Dermis microvascular lymphatic vessel endothelial cell (primary cell): ENCODE data around the gene MAP2K4. TPM values are rescaled to one million over a fixed set of nuclear protein-coding genes. Genes with fewer than 3 reads are reported as not detected.

Experiments
- DNase-seq, 2 donors: peaks; one replicate each; pipeline versions ENCODE4 v3.0.0 to v3.0.0-alpha.2; 2010; ENCODE audit warnings: low read depth in 2 of 2
- total RNA-seq: library from RNA; depleted of rRNA; stranded (reverse); fragments of >200 nt; gene quantifications from 2 replicates; pipeline ENCODE4 v1.2.1, GENCODE V29; 2014

The MAP2K4 gene
- total RNA-seq, 1 donor from 2014 or later, result 21.4 TPM

DNA sequence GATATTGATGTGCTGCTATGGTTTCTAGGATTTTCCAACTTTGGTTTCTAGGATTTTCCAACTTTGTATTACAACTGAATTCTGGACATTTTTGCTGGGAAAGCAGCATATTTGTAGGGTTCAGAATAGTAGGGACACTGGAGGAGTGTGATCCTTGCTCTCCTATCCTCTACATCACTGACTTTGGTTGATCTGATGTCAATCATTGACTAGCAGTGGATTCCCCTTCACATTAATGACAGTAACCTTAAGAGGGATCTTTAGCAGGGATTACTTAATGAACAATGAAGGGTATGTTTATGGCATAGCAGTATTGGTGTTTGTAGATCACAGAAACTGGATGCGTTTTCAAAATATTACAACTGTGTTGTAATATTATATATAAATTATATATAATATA, 67.4 kb downstream of the MAP2K4 start:
- no peak for DNase-seq

DNA sequence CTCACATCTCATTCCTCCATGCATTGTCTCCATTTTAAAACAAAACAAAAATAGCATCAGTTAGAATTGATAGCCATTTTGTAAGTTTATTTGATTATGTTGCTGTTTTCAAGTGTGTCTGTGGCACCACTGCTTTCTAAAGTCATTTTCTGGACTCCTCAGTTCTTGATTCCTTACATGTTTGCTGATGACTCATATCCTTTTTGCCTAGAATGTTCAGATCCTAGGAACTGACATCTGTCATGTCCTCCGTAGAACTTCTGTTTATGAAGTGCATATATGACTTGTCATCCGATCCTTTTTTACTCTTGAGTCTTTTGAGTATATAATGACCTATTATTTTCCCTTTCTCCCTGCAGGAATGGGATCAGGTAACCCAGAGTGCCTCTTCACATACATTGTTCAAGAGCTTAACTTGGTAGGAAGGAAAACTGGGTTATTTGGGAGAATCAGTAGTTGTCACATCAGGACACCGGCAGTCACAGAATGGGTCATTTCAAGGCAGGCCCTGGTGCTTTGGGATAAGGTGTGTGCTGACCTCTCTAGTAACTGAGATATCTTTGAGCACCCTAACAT, 69.2 kb downstream of the MAP2K4 start:
- peak in 1 of 2 donors; percentile 83 for DNase-seq

DNA sequence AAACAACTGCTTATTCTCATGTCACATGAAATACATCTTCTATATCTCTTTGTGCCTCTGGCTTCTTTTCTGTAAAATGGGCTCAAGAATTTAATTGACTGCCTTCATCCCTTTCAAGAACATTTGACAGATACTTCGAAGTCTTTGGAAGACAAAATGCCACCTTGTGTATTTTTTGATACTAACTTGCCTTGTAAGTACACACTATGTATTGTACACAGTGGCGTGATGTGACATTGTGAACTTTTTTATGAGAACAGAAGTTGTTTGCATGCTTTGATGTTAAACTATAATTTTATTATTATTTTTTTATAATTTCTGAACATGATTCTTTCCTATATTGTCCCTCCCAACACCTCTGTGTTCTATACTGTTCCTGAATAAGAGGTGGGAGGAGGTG, 73.7 kb downstream of the MAP2K4 start:
- DNase-seq, result no peak

DNA sequence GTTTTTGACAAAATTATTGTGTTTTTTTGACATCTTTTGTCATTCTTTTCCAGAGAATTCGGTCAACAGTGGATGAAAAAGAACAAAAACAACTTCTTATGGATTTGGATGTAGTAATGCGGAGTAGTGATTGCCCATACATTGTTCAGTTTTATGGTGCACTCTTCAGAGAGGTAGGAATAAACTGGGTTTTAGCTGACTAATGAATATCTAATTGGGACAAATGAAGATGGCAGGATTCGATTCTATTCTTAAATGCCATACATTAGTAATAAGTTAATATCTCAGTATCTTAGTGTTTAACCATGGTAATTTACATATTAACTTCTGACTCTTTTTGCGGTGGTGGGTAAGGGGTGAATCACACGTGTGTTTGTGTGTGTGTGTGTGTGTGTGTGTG, 74.8 kb downstream of the MAP2K4 start:
- no peak for DNase-seq

DNA sequence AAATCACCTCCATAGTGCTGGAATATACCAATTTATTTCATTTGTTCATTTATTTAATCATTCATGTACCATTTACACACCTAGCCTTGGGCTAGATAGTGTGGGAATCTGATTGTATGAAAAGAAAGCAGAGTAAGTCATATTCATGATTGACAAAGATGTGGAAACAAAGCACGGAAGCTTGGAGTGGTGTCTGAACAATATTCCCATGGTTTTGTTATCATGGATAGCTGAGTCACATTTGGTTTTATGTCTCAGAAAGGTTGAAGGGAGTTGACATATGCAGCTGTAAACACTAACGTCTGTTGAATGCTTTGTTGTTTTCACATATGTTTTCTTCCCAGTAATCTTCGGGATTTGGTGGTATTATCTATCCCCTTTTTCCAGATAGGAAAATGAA, 76.6 kb downstream of the MAP2K4 start:
- DNase-seq, result peak in 1 of 2 donors; percentile 58

DNA sequence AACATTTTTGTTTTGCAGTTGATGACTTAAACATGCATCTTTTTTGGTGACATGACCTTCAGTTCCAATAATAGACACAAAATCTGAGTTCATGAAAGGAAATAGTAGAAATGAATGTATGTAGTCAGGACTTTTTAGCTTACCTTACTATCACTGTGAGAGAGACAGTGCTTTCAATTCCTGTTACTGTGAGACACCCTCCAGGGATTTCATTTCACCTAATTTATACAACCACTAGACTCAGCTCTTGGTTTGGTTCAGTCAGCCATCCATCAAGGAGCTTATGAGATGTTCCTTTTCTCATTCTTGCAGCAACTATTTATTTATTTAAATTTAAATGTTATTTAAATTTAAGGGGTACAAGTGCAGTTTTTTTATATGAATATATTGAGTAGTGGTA, 77.9 kb downstream of the MAP2K4 start:
- DNase-seq, result no peak

DNA sequence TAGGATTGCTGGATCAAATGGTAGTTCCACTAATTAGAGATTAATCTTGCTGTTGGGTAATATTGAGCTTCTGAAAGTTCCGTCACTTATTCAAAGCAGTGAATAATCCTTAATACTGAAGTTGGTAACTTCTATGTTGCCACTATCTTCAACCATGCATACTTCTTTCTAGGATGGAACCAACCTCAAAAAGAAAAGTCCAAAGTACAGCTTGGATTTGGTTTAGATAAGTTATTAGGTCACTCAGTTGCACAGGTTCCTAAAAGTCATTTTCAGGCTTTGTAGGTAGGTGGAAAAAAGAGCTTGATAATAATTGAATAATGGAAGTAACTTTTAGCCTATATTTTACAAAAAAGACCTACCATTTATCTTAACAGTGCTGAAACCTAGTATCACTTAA, 78.7 kb downstream of the MAP2K4 start:
- no peak for DNase-seq

DNA sequence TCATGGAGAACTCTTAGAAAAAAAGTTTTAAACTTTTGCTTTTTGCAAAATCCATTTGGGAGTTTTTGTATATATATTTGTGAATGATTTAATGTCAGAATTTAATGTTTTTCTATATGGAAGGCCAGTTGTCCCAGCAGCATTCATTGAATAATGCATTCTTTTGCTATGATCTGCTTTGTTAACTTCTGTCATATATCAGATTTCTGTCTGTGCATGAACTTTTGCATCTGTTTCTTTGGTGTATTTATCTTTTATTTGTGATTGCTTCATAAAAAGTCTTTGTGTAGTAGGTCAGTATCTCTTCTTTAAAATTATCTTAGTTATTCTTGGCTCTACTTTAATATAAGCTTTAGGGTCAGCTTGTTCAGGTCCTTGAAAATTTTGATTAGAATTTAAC, 84.2 kb downstream of the MAP2K4 start:
- no peak for DNase-seq

DNA sequence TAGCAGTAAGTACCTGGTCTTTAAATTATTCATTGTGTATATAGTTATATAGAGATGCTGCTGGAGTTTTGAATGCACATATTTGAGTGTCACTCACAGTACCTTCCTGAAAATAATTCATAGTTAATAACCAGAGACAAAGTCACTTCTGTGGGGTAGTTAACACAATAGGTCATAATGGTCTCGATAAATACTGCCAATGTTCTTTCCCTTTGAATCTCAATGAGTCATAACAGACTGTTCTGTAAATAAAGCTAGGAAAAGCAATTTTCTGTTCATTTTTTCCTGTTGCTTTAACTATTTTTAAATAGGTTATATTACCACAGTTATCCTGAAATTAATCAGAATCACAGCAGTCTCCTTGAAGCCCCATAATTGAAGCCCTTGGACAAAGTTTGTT, 87.2 kb downstream of the MAP2K4 start:
- peak; percentile 40 to 81 for DNase-seq

DNA sequence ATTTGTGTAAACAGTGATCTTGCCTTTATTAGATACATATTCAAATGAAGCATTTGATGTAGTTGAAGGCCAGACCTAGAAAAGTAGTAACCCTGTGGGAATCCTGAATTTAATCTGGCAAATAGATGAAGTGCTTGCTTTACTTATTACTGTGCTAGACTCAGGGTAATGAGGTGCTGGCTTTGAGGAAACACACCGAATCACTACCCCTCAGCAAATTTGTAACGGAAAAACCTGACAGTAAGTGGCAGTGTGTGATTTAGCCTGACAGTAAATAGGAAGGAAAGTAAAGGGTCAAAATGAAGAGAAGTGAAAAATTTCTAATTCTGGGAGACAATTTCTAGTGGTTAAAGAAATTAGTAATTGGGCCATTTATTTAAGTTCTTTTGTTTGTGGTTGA, 90.2 kb downstream of the MAP2K4 start:
- no peak for DNase-seq

DNA sequence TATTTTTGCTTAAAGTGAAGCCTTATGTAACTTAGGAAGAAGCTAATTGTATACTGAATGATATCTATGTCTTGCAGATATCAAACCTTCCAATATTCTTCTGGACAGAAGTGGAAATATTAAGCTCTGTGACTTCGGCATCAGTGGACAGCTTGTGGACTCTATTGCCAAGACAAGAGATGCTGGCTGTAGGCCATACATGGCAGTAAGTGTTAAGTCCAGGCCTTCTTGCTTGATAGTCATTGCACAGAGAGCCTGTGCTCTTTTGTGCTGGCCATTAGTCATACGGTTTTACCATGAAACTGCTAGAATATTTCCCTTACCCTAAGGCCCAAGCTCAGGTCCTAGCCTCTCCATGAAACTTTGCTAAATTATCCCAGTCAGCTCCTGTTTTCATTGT, 92.5 kb downstream of the MAP2K4 start:
- DNase-seq, result no peak

DNA sequence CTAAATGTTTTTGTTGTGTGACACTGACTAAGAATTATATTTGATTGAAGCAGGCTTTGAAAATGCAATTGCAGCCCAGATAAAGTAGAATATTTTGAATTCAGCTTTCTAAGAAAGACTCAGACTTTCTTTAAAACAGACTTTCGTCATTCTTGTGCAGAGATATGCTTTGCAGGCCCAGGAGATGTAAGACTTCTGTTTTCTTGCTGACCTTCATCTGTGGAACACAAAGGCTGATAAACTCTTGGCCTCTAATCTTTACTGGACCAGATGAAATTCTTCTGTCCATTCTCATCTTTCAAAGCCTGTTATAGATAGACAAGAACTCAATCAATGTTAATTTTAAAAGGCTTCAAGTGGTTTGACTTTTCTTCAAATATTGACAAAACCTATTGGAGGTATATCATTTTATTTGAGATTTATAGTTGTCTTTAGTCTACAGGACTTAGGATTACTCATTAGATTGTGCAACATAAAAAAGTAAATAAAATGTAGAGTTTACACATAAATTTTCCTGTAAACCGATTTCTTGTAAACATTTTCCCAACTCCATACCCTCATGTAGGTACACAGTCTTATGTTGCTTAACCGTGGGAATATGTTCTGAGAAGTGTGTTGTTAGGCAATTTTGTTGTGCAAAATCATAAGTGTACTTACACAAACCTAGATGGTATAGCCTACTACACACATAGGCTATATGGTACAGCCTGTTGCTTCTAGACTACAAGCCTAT, 94.2 kb downstream of the MAP2K4 start:
- DNase-seq, result no peak

DNA sequence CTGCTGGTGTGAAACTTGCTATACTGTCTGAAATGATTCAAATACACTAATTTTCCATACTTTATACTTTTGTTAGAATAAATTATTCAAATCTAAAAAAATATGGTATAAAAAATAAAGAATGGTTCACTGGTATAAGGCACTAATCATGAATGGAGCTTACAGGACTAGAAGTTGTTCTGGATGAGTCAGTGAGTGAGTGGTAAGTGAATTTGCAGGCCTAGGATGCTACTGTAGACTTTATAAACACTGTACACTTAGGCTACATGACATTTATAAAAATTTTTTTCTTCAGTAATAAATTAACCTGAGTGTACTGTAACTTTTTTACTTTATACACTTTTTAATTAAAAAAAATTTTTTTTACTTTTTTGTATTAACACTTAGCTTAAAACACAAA, 95.5 kb downstream of the MAP2K4 start:
- no peak for DNase-seq

DNA sequence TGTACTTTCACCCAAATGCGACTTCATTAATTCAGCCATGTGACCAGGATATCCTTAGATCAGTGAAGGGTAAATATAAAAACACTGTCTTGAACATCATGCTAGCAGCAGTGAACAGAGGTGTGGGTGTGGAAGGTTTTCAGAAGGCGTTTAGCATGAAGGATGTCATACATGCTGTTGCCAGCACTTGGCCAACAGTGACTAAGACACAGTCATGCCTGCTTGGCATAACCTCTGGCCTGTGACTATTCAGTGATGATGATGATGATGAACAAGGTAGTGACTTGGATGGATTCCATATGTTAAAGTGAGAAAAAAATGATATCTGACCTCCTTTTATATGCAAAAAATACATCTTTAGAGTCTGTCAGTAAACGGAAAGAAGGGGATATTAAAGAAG, 97.9 kb downstream of the MAP2K4 start:
- DNase-seq, result no peak

DNA sequence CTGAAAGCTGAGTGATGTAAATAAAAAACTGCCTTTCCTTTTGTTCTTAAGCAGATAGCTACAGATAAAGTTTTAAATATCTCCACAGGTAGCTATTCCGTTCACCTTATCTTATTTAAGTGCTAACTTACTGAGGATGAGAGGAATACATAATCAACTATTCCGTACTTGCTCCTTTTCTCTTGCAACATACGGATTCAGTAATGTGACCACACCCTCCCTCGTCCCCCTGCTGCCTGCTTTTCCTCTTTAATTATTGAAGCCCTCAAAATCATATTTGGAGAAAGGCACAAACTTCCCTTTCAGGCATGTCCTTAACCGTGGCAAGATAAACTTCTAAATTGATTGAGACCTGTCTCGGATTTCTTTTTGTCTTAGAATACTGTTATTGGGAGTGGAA, 101.4 kb downstream of the MAP2K4 start:
- DNase-seq, result no peak

DNA sequence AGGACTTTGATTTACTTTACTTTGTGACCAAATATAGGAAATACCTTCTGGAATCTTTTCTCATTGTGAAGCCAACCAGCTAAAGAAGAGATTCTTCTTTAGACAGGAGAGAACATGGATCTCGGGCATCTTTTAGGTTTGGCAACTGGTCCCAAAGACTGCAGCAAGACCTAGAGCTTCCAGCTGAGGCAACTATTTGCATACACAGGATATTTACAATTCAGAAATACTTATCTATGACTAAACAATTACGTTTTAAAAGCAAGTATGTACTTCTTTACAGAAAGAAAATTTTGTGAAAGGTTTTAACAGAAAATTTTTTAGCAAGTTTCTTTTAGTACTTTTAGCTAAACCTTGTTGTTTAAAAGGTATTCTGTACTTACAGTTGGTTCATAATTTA, 106.5 kb downstream of the MAP2K4 start:
- no peak for DNase-seq

DNA sequence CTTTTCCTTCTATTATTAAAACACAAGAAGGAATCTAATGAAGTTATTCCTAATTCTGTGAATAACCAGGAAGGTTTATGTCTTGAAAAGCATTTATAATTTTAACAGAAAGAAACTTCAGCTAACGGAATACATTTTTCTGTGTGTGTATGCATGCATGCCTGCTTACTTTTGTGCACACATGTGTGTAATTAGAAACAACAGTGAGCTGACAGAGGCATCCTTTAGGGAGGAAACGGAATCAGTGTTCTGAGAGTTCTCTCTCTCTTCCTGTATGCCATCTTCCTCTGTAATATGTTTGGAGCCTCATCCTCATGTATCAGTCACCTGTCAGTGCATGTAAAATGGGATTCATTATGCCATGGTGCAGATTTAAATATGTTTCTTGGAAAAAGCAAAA, 107.0 kb downstream of the MAP2K4 start:
- DNase-seq, result no peak

DNA sequence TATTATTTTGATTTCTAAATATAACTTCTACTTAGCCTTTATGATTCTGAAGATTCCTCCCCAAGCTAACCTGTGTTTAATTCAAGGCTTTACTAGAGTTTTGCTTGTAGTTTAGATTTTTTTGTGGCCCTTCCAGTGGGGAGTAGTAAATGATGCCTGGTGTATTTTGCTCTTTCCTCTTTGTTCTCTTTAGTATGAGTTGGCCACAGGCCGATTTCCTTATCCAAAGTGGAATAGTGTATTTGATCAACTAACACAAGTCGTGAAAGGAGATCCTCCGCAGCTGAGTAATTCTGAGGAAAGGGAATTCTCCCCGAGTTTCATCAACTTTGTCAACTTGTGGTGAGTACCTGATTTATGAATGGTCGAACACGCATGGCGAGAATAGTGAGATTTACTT, 108.3 kb downstream of the MAP2K4 start:
- no peak for DNase-seq

DNA sequence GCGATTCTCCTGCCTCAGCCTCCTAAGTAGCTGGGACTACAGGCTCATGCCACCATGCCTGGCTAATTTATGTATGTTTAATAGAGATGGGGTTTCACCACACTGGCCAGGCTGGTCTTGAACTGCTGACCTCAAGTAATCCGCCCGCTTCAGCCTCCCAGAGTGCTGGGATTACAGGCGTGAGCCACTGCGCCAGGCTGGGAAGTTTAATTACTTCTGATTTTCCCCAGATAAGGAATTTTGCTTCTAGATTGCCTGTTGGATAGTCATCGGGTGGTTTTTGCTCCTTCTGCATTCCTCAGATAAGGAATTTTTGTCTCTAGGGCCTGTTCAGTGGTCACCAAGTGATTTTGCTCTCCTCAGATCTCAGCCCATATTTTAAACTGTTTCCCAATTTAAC, 112.5 kb downstream of the MAP2K4 start:
- DNase-seq, result no peak

DNA sequence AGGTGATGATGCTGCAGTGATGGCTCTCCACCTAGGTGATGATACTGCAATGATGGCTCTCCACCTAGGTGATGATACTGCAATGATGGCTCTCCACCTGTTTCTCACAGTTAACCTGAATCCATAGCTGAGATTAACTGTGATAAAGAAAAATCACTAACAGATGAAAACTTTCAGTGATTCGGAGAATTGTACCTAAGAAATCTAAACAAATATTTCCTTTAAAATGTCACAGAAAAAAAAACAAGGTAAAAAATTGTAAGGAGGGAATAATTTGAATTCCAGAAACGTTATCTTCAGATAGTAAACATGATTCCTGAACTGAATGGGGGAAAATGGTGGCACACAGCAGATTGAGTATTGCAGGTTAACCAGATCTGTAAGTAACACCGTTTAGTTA, 113.4 kb downstream of the MAP2K4 start:
- no peak for DNase-seq

DNA sequence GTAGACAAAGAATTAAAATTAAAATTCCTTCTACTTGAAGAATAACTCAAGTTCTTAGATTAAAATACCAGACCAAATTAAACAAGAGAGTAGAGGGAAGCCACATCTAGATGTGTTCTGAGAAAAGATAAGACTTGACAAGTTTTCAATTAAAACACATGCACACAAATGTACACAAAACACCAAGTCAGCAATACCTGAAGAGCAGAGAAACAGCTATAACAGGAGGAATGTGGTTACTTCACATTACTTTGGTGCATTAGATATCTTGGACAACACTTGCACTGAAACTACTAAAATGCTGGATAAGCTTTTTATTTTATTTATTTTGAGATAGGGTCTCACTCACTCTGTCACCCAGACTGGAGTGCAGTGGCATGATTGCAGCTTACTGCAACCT, 113.9 kb downstream of the MAP2K4 start:
- no peak for DNase-seq

DNA sequence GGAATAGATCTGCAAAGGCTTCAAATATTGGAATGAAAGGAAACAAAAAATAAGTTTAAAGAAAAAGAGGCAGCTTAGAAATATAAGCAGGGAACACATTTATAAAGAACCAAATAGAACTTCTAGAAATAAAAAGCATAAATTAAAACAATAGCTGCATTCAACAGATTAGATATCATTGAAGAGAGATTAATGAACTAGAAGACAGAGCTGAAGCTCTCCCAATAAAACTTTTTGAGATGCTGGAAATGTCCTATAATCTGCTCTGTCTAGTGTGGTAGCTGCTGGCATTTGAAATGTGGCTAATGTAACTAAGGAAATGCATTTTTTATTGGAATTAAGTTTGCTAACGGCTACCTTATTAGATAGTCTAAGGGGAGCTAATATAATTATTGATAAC, 115.6 kb downstream of the MAP2K4 start:
- DNase-seq, result no peak

DNA sequence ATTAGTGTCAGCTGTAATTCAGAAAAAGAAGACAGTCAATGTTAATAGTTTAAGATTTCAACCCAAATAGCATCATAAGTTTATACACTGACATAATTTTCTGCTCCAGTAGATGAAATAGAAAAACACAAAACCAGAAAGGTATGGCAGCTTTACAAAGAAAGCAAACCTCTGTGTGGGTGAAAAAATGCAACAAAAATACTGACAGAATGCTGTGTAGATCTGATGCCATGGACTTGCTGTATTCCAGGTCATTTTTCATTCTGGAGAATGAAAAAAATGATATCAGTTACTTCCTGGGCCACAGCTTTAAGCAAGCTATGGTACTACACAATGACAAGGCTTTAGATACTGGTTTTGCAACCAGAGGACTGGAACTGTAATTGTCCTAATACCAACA, 116.0 kb downstream of the MAP2K4 start:
- DNase-seq, result no peak

DNA sequence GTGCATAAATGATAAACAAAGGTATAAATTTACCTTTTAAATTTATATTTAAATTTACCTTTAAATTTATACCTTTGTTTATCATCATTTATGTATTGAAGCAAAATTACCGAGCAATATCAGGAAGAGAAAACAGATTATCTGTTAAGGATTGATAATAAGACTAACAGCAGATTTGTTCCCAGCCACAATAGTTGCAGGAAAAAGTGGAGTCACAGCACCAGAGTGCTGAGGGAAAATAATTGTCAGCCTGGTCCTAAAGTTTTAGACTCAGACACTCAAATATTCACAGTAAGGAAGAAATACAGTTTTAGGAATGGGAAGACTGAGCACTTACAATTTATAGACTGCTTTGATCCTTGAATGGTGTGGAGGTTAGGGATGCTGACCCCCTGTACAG, 117.2 kb downstream of the MAP2K4 start:
- no peak for DNase-seq
